22Rv1 (cell line): ENCODE results near the gene SLC6A1.

Experiments used
- H3K27ac ChIP-seq: fragments of 450-650 bp; 2 replicates; pipeline ENCODE4 v1.5.1; 2017
- CTCF ChIP-seq: fragments of 450-650 bp; IDR thresholded peaks from 2 replicates; pipeline ENCODE4 v1.5.1; 2017; ENCODE audit warnings: mild to moderate bottlenecking
- ZFX ChIP-seq: fragments of 450-650 bp; IDR thresholded peaks from 2 replicates; pipeline ENCODE4 v1.6.1; 2017; ENCODE audit warnings: antibody characterized with exemption, borderline replicate concordance

Gene SLC6A1

GRCh38 chr3:10950476-10951294, 41.9 kb upstream of the SLC6A1 start:
- TF ChIP-seq CTCF (peak; percentile 61), ZFX (no peak)

GRCh38 chr3:10951295-10951926, 41.1 kb upstream of the SLC6A1 start:
- TF ChIP-seq ZFX (no peak), CTCF (no peak)
- no peak overlapping the region for H3K27ac ChIP-seq

More at GRCh38 chr3:10950476-10951294, 41.9 kb upstream of the SLC6A1 start:
- H3K27ac ChIP-seq, result no peak overlapping the region

- TF ChIP-seq ZFX (no peak), CTCF (no peak)
- no peak overlapping the region for H3K27ac ChIP-seq
Observed at GRCh38 chr3:10952525-10952924, 40.0 kb upstream of the SLC6A1 start.

GRCh38 chr3:10954740-10955139, 37.8 kb upstream of the SLC6A1 start:
- no peak overlapping the region for H3K27ac ChIP-seq
- TF ChIP-seq ZFX (no peak), CTCF (no peak)

- no peak overlapping the region for H3K27ac ChIP-seq
- TF ChIP-seq CTCF (no peak), ZFX (no peak)
Observed at GRCh38 chr3:10955711-10956453, 36.7 kb upstream of the SLC6A1 start.

GRCh38 chr3:10956531-10956930, 36.0 kb upstream of the SLC6A1 start:
- no peak overlapping the region for H3K27ac ChIP-seq
- TF ChIP-seq CTCF, result no peak
- TF ChIP-seq ZFX, result no peak
